ENCODE measurements around the gene ZNF532. TPM values are rescaled to one million over a fixed set of nuclear protein-coding genes. Genes with fewer than 3 reads are reported as not detected.
"Not testable (repeated sequence)": the region's sequence is repeated elsewhere in the genome, so short reads cannot be mapped to it uniquely, and the experiment has no call there.

The ZNF532 gene
- total RNA-seq: 1 to 10 TPM; 4.3 to 6.1 (median 5.6) TPM

GRCh38 chr18:58864146-58865032 is at the start of gene ZNF532:
ZNF532 (plus strand) TSS chr18:58864877. CDS start in a region left out here.
- peak within 1 kb of the TSS; percentile 64 for H3K4me3 Mint-ChIP-seq

GRCh38 chr18:58819051-58819450 is 45.6 kb upstream of the ZNF532 start:
- ATAC-seq: peak; percentile 21 to 23
- Mint-ChIP-seq H3K36me3 (ENCODE audit: insufficient read depth) (no peaks in the 10 kb centered on the region), H3K4me3 (no peak overlapping the region), H3K9me3 (no peaks in the 10 kb centered on the region), H3K4me1 (ENCODE audit: low read depth) (peaks cover 14% of the 10 kb centered on the region), H3K27me3 (ENCODE audit: low read depth) (peaks cover 70% of the 10 kb centered on the region)
- DNase-seq: no peak

More at GRCh38 chr18:58864146-58865032, at the start of gene ZNF532:
- H3K9me3 Mint-ChIP-seq: peaks cover 3% of the 10 kb centered on the region
- peaks cover 48% of the 10 kb centered on the region for H3K27me3 Mint-ChIP-seq (ENCODE audit: low read depth)
- no peak for DNase-seq
- no peak for ATAC-seq
- H3K36me3 Mint-ChIP-seq (ENCODE audit: insufficient read depth): peaks cover 5% of the 10 kb centered on the region
- H3K4me1 Mint-ChIP-seq (ENCODE audit: low read depth): peaks cover 11% of the 10 kb centered on the region

- no peak for DNase-seq
- peaks cover 14% of the 10 kb centered on the region for H3K4me1 Mint-ChIP-seq (ENCODE audit: low read depth)
- H3K27me3 Mint-ChIP-seq (ENCODE audit: low read depth): peaks cover 64% of the 10 kb centered on the region
- ATAC-seq: no peak
- no peak overlapping the region for H3K4me3 Mint-ChIP-seq
- H3K9me3 Mint-ChIP-seq: no peaks in the 10 kb centered on the region
- H3K36me3 Mint-ChIP-seq (ENCODE audit: insufficient read depth): no peaks in the 10 kb centered on the region
These were observed 44.4 kb upstream of the ZNF532 start for GRCh38 chr18:58820251-58820650.

- Mint-ChIP-seq H3K9me3 (no peaks in the 10 kb centered on the region), H3K27me3 (ENCODE audit: low read depth) (peaks cover 57% of the 10 kb centered on the region), H3K4me3 (no peak overlapping the region), H3K36me3 (ENCODE audit: insufficient read depth) (no peaks in the 10 kb centered on the region), H3K4me1 (ENCODE audit: low read depth) (peaks cover 14% of the 10 kb centered on the region)
- ATAC-seq (no peak), DNase-seq (no peak)
These were observed 41.7 kb upstream of the ZNF532 start for GRCh38 chr18:58822944-58823343.

- ATAC-seq (no peak), DNase-seq (no peak)
- Mint-ChIP-seq H3K9me3 (no peaks in the 10 kb centered on the region), H3K27me3 (ENCODE audit: low read depth) (peaks cover 55% of the 10 kb centered on the region), H3K4me3 (no peak overlapping the region), H3K4me1 (ENCODE audit: low read depth) (peaks cover 14% of the 10 kb centered on the region), H3K36me3 (ENCODE audit: insufficient read depth) (no peaks in the 10 kb centered on the region)
These were observed 41.3 kb upstream of the ZNF532 start for GRCh38 chr18:58823412-58823811.

- ATAC-seq; H3K4me3 Mint-ChIP-seq; DNase-seq; H3K4me1 Mint-ChIP-seq (ENCODE audit: low read depth); H3K9me3 Mint-ChIP-seq; H3K36me3 Mint-ChIP-seq (ENCODE audit: insufficient read depth): not testable (repeated sequence)
- H3K27me3 Mint-ChIP-seq (ENCODE audit: low read depth): peaks cover 52% of the 10 kb centered on the region
These were observed 37.8 kb upstream of the ZNF532 start for GRCh38 chr18:58826926-58827325.

- Mint-ChIP-seq H3K27me3 (ENCODE audit: low read depth) (peaks cover 50% of the 10 kb centered on the region), H3K9me3 (no peaks in the 10 kb centered on the region), H3K36me3 (ENCODE audit: insufficient read depth) (no peaks in the 10 kb centered on the region), H3K4me1 (ENCODE audit: low read depth) (no peaks in the 10 kb centered on the region), H3K4me3 (no peak overlapping the region)
- no peak for ATAC-seq
- DNase-seq: no peak
These were observed 37.2 kb upstream of the ZNF532 start for GRCh38 chr18:58827428-58827827.

GRCh38 chr18:58827886-58828285 is 36.8 kb upstream of the ZNF532 start:
- DNase-seq (no peak), ATAC-seq (no peak)
- no peak overlapping the region for H3K4me3 Mint-ChIP-seq
- peaks cover 49% of the 10 kb centered on the region for H3K27me3 Mint-ChIP-seq (ENCODE audit: low read depth)
- H3K4me1 Mint-ChIP-seq (ENCODE audit: low read depth): no peaks in the 10 kb centered on the region
- H3K36me3 Mint-ChIP-seq (ENCODE audit: insufficient read depth): no peaks in the 10 kb centered on the region
- H3K9me3 Mint-ChIP-seq: no peaks in the 10 kb centered on the region

- no peaks in the 10 kb centered on the region for H3K9me3 Mint-ChIP-seq
- peaks cover 50% of the 10 kb centered on the region for H3K27me3 Mint-ChIP-seq (ENCODE audit: low read depth)
- ATAC-seq: no peak
- DNase-seq: no peak
- H3K4me3 Mint-ChIP-seq: no peak overlapping the region
- H3K4me1 Mint-ChIP-seq (ENCODE audit: low read depth): no peaks in the 10 kb centered on the region
- H3K36me3 Mint-ChIP-seq (ENCODE audit: insufficient read depth): no peaks in the 10 kb centered on the region
These were observed 36.1 kb upstream of the ZNF532 start for GRCh38 chr18:58828399-58829121.

- DNase-seq: no peak
- Mint-ChIP-seq H3K4me1 (ENCODE audit: low read depth) (no peaks in the 10 kb centered on the region), H3K36me3 (ENCODE audit: insufficient read depth) (no peaks in the 10 kb centered on the region), H3K4me3 (no peak overlapping the region), H3K27me3 (ENCODE audit: low read depth) (peaks cover 50% of the 10 kb centered on the region), H3K9me3 (no peaks in the 10 kb centered on the region)
- no peak for ATAC-seq
These were observed 35.4 kb upstream of the ZNF532 start for GRCh38 chr18:58829263-58829662.

GRCh38 chr18:58829886-58830285 is 34.8 kb upstream of the ZNF532 start:
- not testable (repeated sequence) for H3K36me3 Mint-ChIP-seq (ENCODE audit: insufficient read depth); DNase-seq; H3K4me3 Mint-ChIP-seq; H3K9me3 Mint-ChIP-seq; ATAC-seq; H3K4me1 Mint-ChIP-seq (ENCODE audit: low read depth)
- peaks cover 46% of the 10 kb centered on the region for H3K27me3 Mint-ChIP-seq (ENCODE audit: low read depth)

GRCh38 chr18:58831606-58832005 is 33.1 kb upstream of the ZNF532 start:
- no peaks in the 10 kb centered on the region for H3K4me1 Mint-ChIP-seq (ENCODE audit: low read depth)
- H3K36me3 Mint-ChIP-seq (ENCODE audit: insufficient read depth): no peaks in the 10 kb centered on the region
- ATAC-seq (no peak), DNase-seq (no peak)
- H3K4me3 Mint-ChIP-seq: no peak overlapping the region
- no peaks in the 10 kb centered on the region for H3K9me3 Mint-ChIP-seq
- peaks cover 38% of the 10 kb centered on the region for H3K27me3 Mint-ChIP-seq (ENCODE audit: low read depth)

- Mint-ChIP-seq H3K36me3 (ENCODE audit: insufficient read depth) (no peaks in the 10 kb centered on the region), H3K9me3 (no peaks in the 10 kb centered on the region), H3K4me1 (ENCODE audit: low read depth) (no peaks in the 10 kb centered on the region), H3K27me3 (ENCODE audit: low read depth) (peaks cover 12% of the 10 kb centered on the region), H3K4me3 (no peak overlapping the region)
- DNase-seq (no peak), ATAC-seq (no peak)
These were observed 26.4 kb upstream of the ZNF532 start for GRCh38 chr18:58838165-58838860.

- no peak for ATAC-seq
- DNase-seq: no peak
- H3K9me3 Mint-ChIP-seq: no peaks in the 10 kb centered on the region
- H3K27me3 Mint-ChIP-seq (ENCODE audit: low read depth): peaks cover 15% of the 10 kb centered on the region
- H3K36me3 Mint-ChIP-seq (ENCODE audit: insufficient read depth): no peaks in the 10 kb centered on the region
- H3K4me3 Mint-ChIP-seq: no peak overlapping the region
- H3K4me1 Mint-ChIP-seq (ENCODE audit: low read depth): no peaks in the 10 kb centered on the region
These were observed 25.7 kb upstream of the ZNF532 start for GRCh38 chr18:58838946-58839345.

Measured in activated T-cell treated with anti-CD3 and anti-CD28 coated beads, Interleukin-2, amount 50 U/mL, for 4 hours (primary cell).